HG03066 (cell line): ENCODE results near the gene BTF3L4.

Source experiments
- ATAC-seq: cut with Tn5 transposase; IDR thresholded peaks from one replicate; pipeline ENCODE4 v1.9.1; 2021; ENCODE audit warnings: low read depth; ENCODE audit not compliant: unreplicated experiment

The BTF3L4 gene

GRCh38 chr1:52122384-52122783 lies 66.3 kb downstream of the BTF3L4 start:
- no peak for ATAC-seq

- no peak for ATAC-seq
These were observed 67.5 kb downstream of the BTF3L4 start for GRCh38 chr1:52123622-52124021.

- no peak for ATAC-seq
These were observed 69.8 kb downstream of the BTF3L4 start for GRCh38 chr1:52125736-52126359.

- no peak for ATAC-seq
These were observed 71.4 kb downstream of the BTF3L4 start for GRCh38 chr1:52127181-52128180.

- ATAC-seq, result peak; percentile 52
These were observed 83.9 kb downstream of the BTF3L4 start for GRCh38 chr1:52139817-52140540.
